ENCODE results near the gene DEFB112. TPM values are rescaled to one million over a fixed set of nuclear protein-coding genes. Genes with fewer than 3 reads are reported as not detected.

Gene DEFB112
- total and polyA plus RNA-seq, 9 of the 15 experiments (the other 6 are each of a cell fraction or from before 2014, with no cell fraction given), result not detected

- no peaks in the 10 kb centered on the region for H3K79me2 ChIP-seq (ENCODE audit: control insufficient read depth, insufficient read depth, low read length)
- DNase-seq (ENCODE audit: extremely low read depth in 1 of 4, low spot score in 3 of 4), result no peak
- no peaks in the 10 kb centered on the region for H3K27me3 ChIP-seq (ENCODE audit: control insufficient read depth in 2 of 2, insufficient read depth in 2 of 2, low read length in 2 of 2)
- no peaks in the 10 kb centered on the region for H3K9me1 ChIP-seq (ENCODE audit: control insufficient read depth, insufficient read depth, low read length)
- 0% methylated on average over 1 of the region's 1 CpG for WGBS (ENCODE audit: insufficient coverage, low coverage, missing lambda C conversion rate)
- no peak overlapping the region for H2AFZ ChIP-seq (ENCODE audit: low read depth, low read length)
- intact Hi-C loops (cut with micrococcal nuclease) (no loop called here), in situ Hi-C loops (cut with MboI) (no loop called here)
- no TSS peak for BruUV-seq (replicated peaks)
- H3K27ac ChIP-seq (ENCODE audit: extremely low read depth, low read depth, low read length), result no peak overlapping the region
- no peaks in the 10 kb centered on the region for H3K9me3 ChIP-seq (replicated peaks; ENCODE audit: control insufficient read depth, insufficient read depth, low read depth, low read length)
- no peak overlapping the region for H3K4me3 ChIP-seq
- no peaks in the 10 kb centered on the region for H4K20me1 ChIP-seq (replicated peaks; ENCODE audit: control insufficient read depth, insufficient read depth, low read length)
- TF ChIP-seq IRF2 (CRISPR knock-in tag; IDR thresholded peaks at IDR 0.05) (no peak), ZNF518B (CRISPR knock-in tag; IDR thresholded peaks at IDR 0.05) (no peak), CTCFL (IDR thresholded peaks at IDR 0.05; ENCODE audit: borderline replicate concordance, insufficient read depth, low read depth, low read length, poor library complexity, severe bottlenecking) (no peak)
- FAIRE-seq, result no peak
- H3K9ac ChIP-seq (ENCODE audit: insufficient read depth in 1 of 2, low read depth in 2 of 2, low read length in 2 of 2), result no peak overlapping the region
- no peak for ATAC-seq
- no peaks in the 10 kb centered on the region for H3K36me3 ChIP-seq (ENCODE audit: control insufficient read depth, insufficient read depth, low read length)
- no peaks in the 10 kb centered on the region for H3K4me1 ChIP-seq (replicated peaks in 1 of 2; ENCODE audit: control insufficient read depth in 2 of 2, insufficient read depth in 2 of 2, low read length in 2 of 2)
- H3K4me2 ChIP-seq (ENCODE audit: insufficient read depth, low read length), result no peak overlapping the region
- ChIA-PET CTCF (ENCODE audit: low intra/inter-chr PET ratio) (no interaction called here), POLR2A (no interaction called here)
Measured at GRCh38 chr6:50071921-50072320, 22.2 kb upstream of the DEFB112 start.
